H1 (cell line): ENCODE data around the gene FOXD2. TPM values are rescaled to one million over a fixed set of nuclear protein-coding genes. Genes with fewer than 3 reads are reported as not detected.

Experiments used
- ATF2 ChIP-seq: IDR thresholded peaks from 2 replicates; pipeline ENCODE4 v1.6.1; 2012; ENCODE audit warnings: low read length, inconsistent platforms
- BCL11A ChIP-seq, 2 experiments: IDR thresholded peaks; one replicate each; pipeline ENCODE4 v1.6.1; 2011; ENCODE audit warnings: low read depth in 2 of 2, low read length in 2 of 2, mild to moderate bottlenecking in 2 of 2
- CEBPB ChIP-seq: IDR thresholded peaks from 2 replicates; pipeline ENCODE4 v1.6.1; 2012; ENCODE audit warnings: low read depth, low read length
- CHD7 ChIP-seq: fragments of 300-600 bp; sonication (generic); IDR thresholded peaks from 2 replicates; pipeline ENCODE4 v1.7.1; 2012; ENCODE audit warnings: low read length, moderate library complexity, mild to moderate bottlenecking, inconsistent platforms; ENCODE audit not compliant: insufficient replicate concordance
- NANOG ChIP-seq: IDR thresholded peaks from 2 replicates; pipeline ENCODE4 v1.6.1; 2011; ENCODE audit warnings: low read length, low read depth, mild to moderate bottlenecking, inconsistent platforms; ENCODE audit not compliant: insufficient read depth, poor library complexity, severe bottlenecking
- RBBP5 ChIP-seq: IDR thresholded peaks from 2 replicates; pipeline ENCODE4 v1.7.1; 2012; ENCODE audit warnings: low read depth, mild to moderate bottlenecking, inconsistent platforms, low read length, moderate library complexity, borderline replicate concordance
- RXRA ChIP-seq: IDR thresholded peaks from 2 replicates; pipeline ENCODE4 v1.6.1; 2011; ENCODE audit warnings: low read depth, mild to moderate bottlenecking, low read length, moderate library complexity; ENCODE audit not compliant: insufficient read depth
- TBP ChIP-seq: IDR thresholded peaks from 2 replicates; pipeline ENCODE4 v1.6.1; 2011; ENCODE audit warnings: low read depth, low read length, improper control_type of control experiment
- YY1 ChIP-seq: IDR thresholded peaks from 2 replicates; pipeline ENCODE4 v1.6.1; 2011; ENCODE audit warnings: low read depth, mild to moderate bottlenecking, low read length
- polyA plus RNA-seq, 7 experiments: library from polyadenylated mRNA; depleted of rRNA in 3 of 7; stranded (reverse) in 5 of 7; unstranded in 2 of 7; fragments of >200 nt in 5 of 7; fragments of 200-250 nt in 2 of 7; gene quantifications; 1 replicate in 5 of 7; 2 replicates in 1 of 7; 4 replicates in 1 of 7; pipeline versions ENCODE4 v1.2.1 to v1.2.3, GENCODE V29; 2011 to 2013; ENCODE audit warnings: missing spikeins in 2 of 7, mixed read lengths in 2 of 7
- total RNA-seq: library from RNA; stranded (reverse); fragmentation: NEBNext Ultra II Directional; extraction: Animal tissue kit (Norgen Biotek cat#: 25700); gene quantifications from 2 replicates; pipeline ENCODE4 v1.2.1, GENCODE V29; 2021
- TF ChIP-seq, protein P1 (sequence below): IDR thresholded peaks from 2 replicates; pipeline ENCODE4 v1.6.1; 2012; ENCODE audit warnings: inconsistent platforms

Gene FOXD2
- total and polyA plus RNA-seq, 2 of the 8 experiments (the other 6 are each of a cell fraction or from before 2014, with no cell fraction given) = not detected

DNA sequence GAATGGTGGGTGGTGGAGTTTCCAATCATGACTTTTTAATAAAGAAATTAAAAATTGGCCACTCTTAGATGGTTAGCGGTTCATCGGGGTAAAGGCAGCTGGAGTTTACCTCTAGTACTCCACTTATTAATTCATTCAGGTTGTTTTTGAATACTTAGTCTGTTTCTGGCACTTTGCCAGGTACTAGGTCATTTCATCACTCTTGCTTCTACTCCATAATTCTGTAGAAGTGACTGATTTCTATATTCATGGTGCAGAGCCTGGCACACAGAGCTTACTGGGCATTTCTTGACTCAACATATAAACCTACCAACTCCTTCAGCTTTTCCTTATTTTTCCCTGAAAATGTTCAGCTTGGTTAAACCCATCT is 31.5 kb downstream of the FOXD2 start (continued):
- TF ChIP-seq CHD7 (no peak), ATF2 (no peak), CEBPB (no peak), RXRA (no peak), RBBP5 (no peak), YY1 (no peak), NANOG (no peak), TBP (no peak), BCL11A (IDR thresholded peaks at IDR 0.05; ENCODE audit: low read depth in 2 of 2, low read length in 2 of 2) (no peak)
- TF ChIP-seq, protein P1, sequence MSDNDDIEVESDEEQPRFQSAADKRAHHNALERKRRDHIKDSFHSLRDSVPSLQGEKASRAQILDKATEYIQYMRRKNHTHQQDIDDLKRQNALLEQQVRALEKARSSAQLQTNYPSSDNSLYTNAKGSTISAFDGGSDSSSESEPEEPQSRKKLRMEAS = no peak
